ENCODE measurements around the gene MSI2.

DNA sequence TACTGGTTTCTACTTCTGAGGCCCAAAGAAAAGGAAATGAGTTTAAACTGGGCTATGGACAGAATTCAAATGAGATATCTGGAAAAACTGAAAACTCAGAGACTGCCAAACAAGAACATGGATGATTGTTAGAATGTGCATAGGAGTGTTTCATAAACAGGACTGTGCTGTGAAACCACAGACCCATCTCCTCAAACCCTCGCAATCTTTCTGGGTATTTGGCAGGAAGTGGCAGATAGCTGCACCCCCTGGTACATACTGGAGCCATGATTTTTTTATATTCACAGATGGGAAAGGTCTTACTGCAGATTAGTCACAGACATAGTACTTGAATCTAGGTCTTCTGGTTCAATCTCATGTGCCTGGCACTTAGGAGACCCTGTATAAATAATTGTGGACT lies 343.8 kb downstream of the MSI2 start:
- no peak for TF ChIP-seq TARDBP (IDR thresholded peaks at IDR 0.05)
- TF ChIP-seq L3MBTL2 (conservative IDR thresholded peaks at IDR 0.05): no peak
- TF ChIP-seq SP1 (IDR thresholded peaks at IDR 0.05): no peak
- TF ChIP-seq HDGF (IDR thresholded peaks at IDR 0.05; ENCODE audit: borderline replicate concordance): no peak
- TF ChIP-seq ELF4 (IDR thresholded peaks at IDR 0.05): no peak
- TF ChIP-seq SUZ12 (IDR thresholded peaks at IDR 0.05): no peak
- TF ChIP-seq BHLHE40 (IDR thresholded peaks at IDR 0.05; ENCODE audit: borderline replicate concordance): no peak
- no peak for TF ChIP-seq LEF1 (IDR thresholded peaks at IDR 0.05; ENCODE audit: borderline replicate concordance)
- TF ChIP-seq CTBP1 (IDR thresholded peaks at IDR 0.05; ENCODE audit: borderline replicate concordance): no peak

All from HEK293T (cell line).